H1 (cell line): ENCODE measurements around the gene DCDC1.

Source experiments
- SIN3A ChIP-seq, 2 experiments: IDR thresholded peaks in 1 of 2; conservative IDR thresholded peaks in 1 of 2; 2 replicates each; pipeline ENCODE4 v1.6.1; 2011 to 2012; ENCODE audit warnings: low read length in 2 of 2, improper control_type of control experiment in 1 of 2, low read depth in 1 of 2, mild to moderate bottlenecking in 1 of 2
- TF ChIP-seq, protein P1 (sequence below), 3 experiments: IDR thresholded peaks; 1 replicate in 2 of 3; 2 replicates in 1 of 3; pipeline versions ENCODE4 v1.5.1 to v1.6.1; 2011; ENCODE audit warnings: low read length in 3 of 3, mild to moderate bottlenecking in 3 of 3, inconsistent platforms in 2 of 3, low read depth in 1 of 3, moderate library complexity in 1 of 3; ENCODE audit not compliant: insufficient read depth in 1 of 3; ENCODE audit errors: control extremely low read depth in 1 of 3

GRCh38 chr11:31231601-31232000 is 137.9 kb downstream of the DCDC1 start:
- TF ChIP-seq, protein P1, sequence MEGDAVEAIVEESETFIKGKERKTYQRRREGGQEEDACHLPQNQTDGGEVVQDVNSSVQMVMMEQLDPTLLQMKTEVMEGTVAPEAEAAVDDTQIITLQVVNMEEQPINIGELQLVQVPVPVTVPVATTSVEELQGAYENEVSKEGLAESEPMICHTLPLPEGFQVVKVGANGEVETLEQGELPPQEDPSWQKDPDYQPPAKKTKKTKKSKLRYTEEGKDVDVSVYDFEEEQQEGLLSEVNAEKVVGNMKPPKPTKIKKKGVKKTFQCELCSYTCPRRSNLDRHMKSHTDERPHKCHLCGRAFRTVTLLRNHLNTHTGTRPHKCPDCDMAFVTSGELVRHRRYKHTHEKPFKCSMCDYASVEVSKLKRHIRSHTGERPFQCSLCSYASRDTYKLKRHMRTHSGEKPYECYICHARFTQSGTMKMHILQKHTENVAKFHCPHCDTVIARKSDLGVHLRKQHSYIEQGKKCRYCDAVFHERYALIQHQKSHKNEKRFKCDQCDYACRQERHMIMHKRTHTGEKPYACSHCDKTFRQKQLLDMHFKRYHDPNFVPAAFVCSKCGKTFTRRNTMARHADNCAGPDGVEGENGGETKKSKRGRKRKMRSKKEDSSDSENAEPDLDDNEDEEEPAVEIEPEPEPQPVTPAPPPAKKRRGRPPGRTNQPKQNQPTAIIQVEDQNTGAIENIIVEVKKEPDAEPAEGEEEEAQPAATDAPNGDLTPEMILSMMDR (IDR thresholded peaks at IDR 0.05; ENCODE audit: control extremely low read depth in 1 of 3, insufficient read depth in 1 of 3, low read depth in 1 of 3, low read length in 3 of 3): no peak
- no peak for TF ChIP-seq SIN3A (conservative IDR thresholded peaks at IDR 0.05 in 1 of 2, IDR thresholded peaks at IDR 0.05 in 1 of 2; ENCODE audit: low read depth in 1 of 2, low read length in 2 of 2)
